WTC11 (cell line): ENCODE data around the gene MCCC1. TPM values are rescaled to one million over a fixed set of nuclear protein-coding genes. Genes with fewer than 3 reads are reported as not detected.

Source experiments
- ATAC-seq: fragments of 200-7000 bp; cut with Tn5 transposase; 2 replicates; pipeline ENCODE4 v1.10.0; 2021; ENCODE audit warnings: mild to moderate bottlenecking, moderate library complexity
- CTCF ChIA-PET: fragments of 300-600 bp; sonication (Branson Sonifier 250); formaldehyde crosslinking; loops from one replicate; lab custom pipeline; 2021; ENCODE audit warnings: antibody characterized with exemption; lab: Charles Lee
- POLR2A ChIA-PET: fragments of 350-600 bp; sonication (Branson Sonifier 250); formaldehyde crosslinking; loops from one replicate; lab custom pipeline; 2021; ENCODE audit warnings: antibody characterized with exemption; lab: Charles Lee
- DNase-seq: peaks from one replicate; pipeline ENCODE4 v3.0.0; 2021; ENCODE audit warnings: low spot score
- H3K27ac Mint-ChIP-seq: 2 replicates; pipeline ENCODE4 v1.8.0; 2021; ENCODE audit warnings: mixed read lengths
- H3K27me3 Mint-ChIP-seq: 2 replicates; pipeline ENCODE4 v1.8.0; 2021; ENCODE audit warnings: low read depth, mild to moderate bottlenecking, moderate library complexity, mixed read lengths
- H3K36me3 Mint-ChIP-seq: 2 replicates; pipeline ENCODE4 v1.8.0; 2021; ENCODE audit warnings: mixed read lengths
- H3K4me1 Mint-ChIP-seq: 2 replicates; pipeline ENCODE4 v1.8.0; 2022; ENCODE audit warnings: mixed read lengths
- H3K4me3 Mint-ChIP-seq: 2 replicates; pipeline ENCODE4 v1.8.0; 2021; ENCODE audit warnings: mild to moderate bottlenecking, moderate library complexity, mixed read lengths
- H3K9me3 Mint-ChIP-seq: 2 replicates; pipeline ENCODE4 v1.8.0; 2021; ENCODE audit warnings: mixed read lengths
- CREM ChIP-seq: sonication (generic); formaldehyde crosslinking; IDR thresholded peaks from 2 replicates; pipeline ENCODE4 v1.8.1; 2022; ENCODE audit warnings: mild to moderate bottlenecking, missing genetic modification reagents, moderate library complexity
- ETV6 ChIP-seq: sonication (generic); formaldehyde crosslinking; IDR thresholded peaks from 2 replicates; pipeline ENCODE4 v1.8.1; 2022; ENCODE audit warnings: mild to moderate bottlenecking, missing genetic modification reagents
- FOXK1 ChIP-seq: sonication (generic); formaldehyde crosslinking; IDR thresholded peaks from 2 replicates; pipeline ENCODE4 v1.8.0; 2022; ENCODE audit warnings: mild to moderate bottlenecking, moderate library complexity, missing genetic modification reagents
- GTF2I ChIP-seq: fragments of 250-450 bp; sonication (Bioruptor Pico); conservative IDR thresholded peaks from 2 replicates; pipeline ENCODE4 v1.4.0; 2021; ENCODE audit warnings: mild to moderate bottlenecking
- JUN ChIP-seq: sonication (generic); formaldehyde crosslinking; IDR thresholded peaks from 2 replicates; pipeline ENCODE4 v1.8.0; 2023; ENCODE audit warnings: mild to moderate bottlenecking, missing genetic modification reagents
- MXD4 ChIP-seq: fragments of 250-450 bp; sonication (Bioruptor Pico); IDR thresholded peaks from 2 replicates; pipeline ENCODE4 v1.8.0; 2021; ENCODE audit warnings: mild to moderate bottlenecking, moderate library complexity, borderline replicate concordance
- PRRX2 ChIP-seq: fragments of 250-450 bp; sonication (Bioruptor Pico); IDR thresholded peaks from 2 replicates; pipeline ENCODE4 v1.8.0; 2021; ENCODE audit warnings: mild to moderate bottlenecking
- RORB ChIP-seq: fragments of 250-450 bp; sonication (Bioruptor Pico); IDR thresholded peaks from 2 replicates; pipeline ENCODE4 v1.9.0; 2021; ENCODE audit warnings: mild to moderate bottlenecking
- TEAD1 ChIP-seq: sonication (generic); formaldehyde crosslinking; IDR thresholded peaks from 2 replicates; pipeline ENCODE4 v1.8.0; 2022; ENCODE audit warnings: mild to moderate bottlenecking, missing genetic modification reagents
- TP53 ChIP-seq: sonication (generic); formaldehyde crosslinking; IDR thresholded peaks from 2 replicates; pipeline ENCODE4 v1.8.1; 2023; ENCODE audit warnings: mild to moderate bottlenecking, missing genetic modification reagents
- USF1 ChIP-seq: sonication (generic); formaldehyde crosslinking; IDR thresholded peaks from 2 replicates; pipeline ENCODE4 v1.8.0; 2022; ENCODE audit warnings: mild to moderate bottlenecking, missing genetic modification reagents
- ZNF232 ChIP-seq: sonication (generic); formaldehyde crosslinking; IDR thresholded peaks from 2 replicates; pipeline ENCODE4 v1.8.0; 2022; ENCODE audit warnings: mild to moderate bottlenecking, missing genetic modification reagents
- ZNF317 ChIP-seq: sonication (generic); formaldehyde crosslinking; IDR thresholded peaks from 2 replicates; pipeline ENCODE4 v1.8.1; 2023; ENCODE audit warnings: low read depth, mild to moderate bottlenecking, moderate library complexity, missing genetic modification reagents, borderline replicate concordance
- ZNF396 ChIP-seq: fragments of 250-450 bp; sonication (Bioruptor Pico); IDR thresholded peaks from 2 replicates; pipeline ENCODE4 v1.8.0; 2021; ENCODE audit warnings: mild to moderate bottlenecking, moderate library complexity, borderline replicate concordance
- ZNF416 ChIP-seq: fragments of 250-450 bp; sonication (Bioruptor Pico); IDR thresholded peaks from 2 replicates; pipeline ENCODE4 v1.9.0; 2021; ENCODE audit warnings: mild to moderate bottlenecking, inconsistent platforms
- total RNA-seq: library from RNA; stranded (reverse); gene quantifications from 3 replicates; pipeline ENCODE4 v1.2.3, GENCODE V29; 2021
- TF ChIP-seq, protein P1 (sequence below): sonication (generic); formaldehyde crosslinking; IDR thresholded peaks from 2 replicates; pipeline ENCODE4 v1.8.1; 2023; ENCODE audit warnings: mild to moderate bottlenecking, missing genetic modification reagents, moderate library complexity
- TF ChIP-seq, protein P2 (sequence below): fragments of 250-450 bp; sonication (Bioruptor Pico); IDR thresholded peaks from 2 replicates; pipeline ENCODE4 v2.1.2; 2022; ENCODE audit warnings: mild to moderate bottlenecking, moderate library complexity
- TF ChIP-seq, protein P3 (sequence below): sonication (generic); formaldehyde crosslinking; IDR thresholded peaks from 2 replicates; pipeline ENCODE4 v1.8.0; 2022; ENCODE audit warnings: mild to moderate bottlenecking, missing genetic modification reagents
- TF ChIP-seq, protein P4 (sequence below): fragments of 250-450 bp; sonication (Bioruptor Pico); IDR thresholded peaks from 2 replicates; pipeline ENCODE4 v1.9.0; 2021; ENCODE audit warnings: moderate library complexity, mild to moderate bottlenecking, inconsistent platforms, borderline replicate concordance
- TF ChIP-seq, protein P5 (sequence below): sonication (generic); formaldehyde crosslinking; IDR thresholded peaks from 2 replicates; pipeline ENCODE4 v1.8.1; 2022; ENCODE audit warnings: low read depth, missing genetic modification reagents, borderline replicate concordance
- TF ChIP-seq, protein P6 (sequence below): sonication (generic); formaldehyde crosslinking; IDR thresholded peaks from 2 replicates; pipeline ENCODE4 v1.8.1; 2023; ENCODE audit warnings: mild to moderate bottlenecking, missing genetic modification reagents

Gene MCCC1
- total RNA-seq, 1 experiment from 2014 or later = 19.5 TPM

DNA sequence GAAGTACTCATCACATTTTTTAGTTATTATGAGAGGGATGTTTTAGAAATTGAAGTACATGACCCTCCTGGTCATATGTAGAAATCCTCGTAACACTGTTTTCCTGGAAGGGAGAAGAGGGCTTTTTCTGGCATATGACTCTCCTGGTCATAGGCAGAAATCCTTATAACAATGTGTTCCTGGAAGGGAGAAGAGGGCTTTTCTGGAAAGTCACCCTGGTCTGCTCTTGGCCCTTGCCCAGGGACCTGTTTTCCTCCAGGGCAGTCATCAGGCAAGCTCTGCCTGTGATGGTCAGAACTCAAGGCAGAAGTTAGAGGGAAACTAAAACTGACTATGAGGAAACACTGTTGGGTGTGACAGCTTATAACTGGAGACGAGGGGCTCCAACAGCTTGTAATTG lies 35.5 kb upstream of the MCCC1 start:
- ATAC-seq = no peak
- H3K4me3 Mint-ChIP-seq = no peak overlapping the region
- no peak overlapping the region for H3K27ac Mint-ChIP-seq
- no peak for DNase-seq
- H3K4me1 Mint-ChIP-seq = peaks cover 12% of the 10 kb centered on the region
- H3K9me3 Mint-ChIP-seq = peaks cover 4% of the 10 kb centered on the region
- 0 out of 2 replicates have a peak, but pooled peaks cover 3% of the 10 kb centered on the region for H3K36me3 Mint-ChIP-seq
- CTCF ChIA-PET = interaction anchor here (1.4 kb wide), 1 partner anchor 12 kb away, joined by 3 read pairs; no protein-coding TSS in a partner anchor
- TF ChIP-seq ETV6 (CRISPR knock-in tag) (no peak), TEAD1 (CRISPR knock-in tag) (no peak), USF1 (no peak)
- TF ChIP-seq, protein P1, sequence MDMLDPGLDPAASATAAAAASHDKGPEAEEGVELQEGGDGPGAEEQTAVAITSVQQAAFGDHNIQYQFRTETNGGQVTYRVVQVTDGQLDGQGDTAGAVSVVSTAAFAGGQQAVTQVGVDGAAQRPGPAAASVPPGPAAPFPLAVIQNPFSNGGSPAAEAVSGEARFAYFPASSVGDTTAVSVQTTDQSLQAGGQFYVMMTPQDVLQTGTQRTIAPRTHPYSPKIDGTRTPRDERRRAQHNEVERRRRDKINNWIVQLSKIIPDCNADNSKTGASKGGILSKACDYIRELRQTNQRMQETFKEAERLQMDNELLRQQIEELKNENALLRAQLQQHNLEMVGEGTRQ (CRISPR knock-in tag) = no peak
- TF ChIP-seq, all 79 proteins: peak for 0
- POLR2A ChIA-PET = no interaction called here
- no peaks in the 10 kb centered on the region for H3K27me3 Mint-ChIP-seq

DNA sequence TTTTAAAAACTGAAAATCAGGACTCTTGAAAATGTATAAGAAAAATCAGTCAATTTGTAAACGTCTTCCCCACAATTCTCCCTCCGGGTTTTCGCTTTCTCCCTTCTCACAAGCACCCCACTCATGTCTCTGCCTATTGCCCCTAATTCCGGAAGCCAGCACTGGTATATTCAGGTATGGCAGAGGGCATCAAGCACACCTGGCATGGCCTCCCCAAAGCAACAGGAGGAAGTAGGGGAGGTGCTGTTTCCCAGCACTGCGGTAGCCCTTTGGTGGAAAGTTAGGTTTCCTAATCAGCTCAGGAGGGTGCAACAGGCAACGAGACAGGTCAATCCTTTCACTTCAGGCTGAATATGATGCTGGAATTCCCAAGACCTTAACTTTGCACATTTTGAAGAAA lies 33.1 kb upstream of the MCCC1 start:
- no peak overlapping the region for H3K4me3 Mint-ChIP-seq
- H3K9me3 Mint-ChIP-seq = peaks cover 23% of the 10 kb centered on the region
- H3K27ac Mint-ChIP-seq = no peak overlapping the region
- ATAC-seq = no peak
- TF ChIP-seq, protein P1 (CRISPR knock-in tag) = no peak
- TF ChIP-seq FOXK1 (CRISPR knock-in tag) (no peak), RORB (CRISPR knock-in tag) (no peak), GTF2I (CRISPR knock-in tag) (no peak), MXD4 (no peak), ZNF416 (no peak), ETV6 (CRISPR knock-in tag) (no peak), ZNF396 (CRISPR knock-in tag) (no peak)
- H3K36me3 Mint-ChIP-seq = peaks cover 19% of the 10 kb centered on the region
- POLR2A ChIA-PET = no interaction called here
- H3K4me1 Mint-ChIP-seq = peaks cover 12% of the 10 kb centered on the region
- DNase-seq = no peak
- peaks cover 3% of the 10 kb centered on the region; the same call in 1 of the 2 replicates for H3K27me3 Mint-ChIP-seq
- CTCF ChIA-PET = interaction anchor here (1.2 kb wide), 1 partner anchor 9 kb away, joined by 3 read pairs; no protein-coding TSS in a partner anchor

GRCh38 chr3:183131735-183132134 lies 32.4 kb upstream of the MCCC1 start:
- Mint-ChIP-seq H3K36me3 (peaks cover 19% of the 10 kb centered on the region), H3K4me1 (peaks cover 12% of the 10 kb centered on the region), H3K9me3 (peaks cover 23% of the 10 kb centered on the region), H3K27me3 (peaks cover 3% of the 10 kb centered on the region; the same call in 1 of the 2 replicates), H3K4me3 (no peak overlapping the region), H3K27ac (no peak overlapping the region)
- no peak for ATAC-seq
- ChIA-PET CTCF (interaction anchor here (1.2 kb wide), 1 partner anchor 10 kb away, joined by 3 read pairs; no protein-coding TSS in a partner anchor), POLR2A (no interaction called here)
- TF ChIP-seq TEAD1 (CRISPR knock-in tag) (no peak), ZNF396 (CRISPR knock-in tag) (no peak), ZNF232 (CRISPR knock-in tag) (no peak), CREM (no peak), JUN (CRISPR knock-in tag) (no peak), PRRX2 (no peak), ZNF317 (CRISPR knock-in tag) (no peak), TP53 (CRISPR knock-in tag) (no peak)
- TF ChIP-seq, protein P1 (CRISPR knock-in tag) = no peak
- TF ChIP-seq, protein P2, sequence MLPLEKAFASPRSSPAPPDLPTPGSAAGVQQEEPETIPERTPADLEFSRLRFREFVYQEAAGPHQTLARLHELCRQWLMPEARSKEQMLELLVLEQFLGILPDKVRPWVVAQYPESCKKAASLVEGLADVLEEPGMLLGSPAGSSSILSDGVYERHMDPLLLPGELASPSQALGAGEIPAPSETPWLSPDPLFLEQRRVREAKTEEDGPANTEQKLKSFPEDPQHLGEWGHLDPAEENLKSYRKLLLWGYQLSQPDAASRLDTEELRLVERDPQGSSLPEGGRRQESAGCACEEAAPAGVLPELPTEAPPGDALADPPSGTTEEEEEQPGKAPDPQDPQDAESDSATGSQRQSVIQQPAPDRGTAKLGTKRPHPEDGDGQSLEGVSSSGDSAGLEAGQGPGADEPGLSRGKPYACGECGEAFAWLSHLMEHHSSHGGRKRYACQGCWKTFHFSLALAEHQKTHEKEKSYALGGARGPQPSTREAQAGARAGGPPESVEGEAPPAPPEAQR = no peak
- TF ChIP-seq, protein P3, sequence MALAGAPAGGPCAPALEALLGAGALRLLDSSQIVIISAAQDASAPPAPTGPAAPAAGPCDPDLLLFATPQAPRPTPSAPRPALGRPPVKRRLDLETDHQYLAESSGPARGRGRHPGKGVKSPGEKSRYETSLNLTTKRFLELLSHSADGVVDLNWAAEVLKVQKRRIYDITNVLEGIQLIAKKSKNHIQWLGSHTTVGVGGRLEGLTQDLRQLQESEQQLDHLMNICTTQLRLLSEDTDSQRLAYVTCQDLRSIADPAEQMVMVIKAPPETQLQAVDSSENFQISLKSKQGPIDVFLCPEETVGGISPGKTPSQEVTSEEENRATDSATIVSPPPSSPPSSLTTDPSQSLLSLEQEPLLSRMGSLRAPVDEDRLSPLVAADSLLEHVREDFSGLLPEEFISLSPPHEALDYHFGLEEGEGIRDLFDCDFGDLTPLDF (CRISPR knock-in tag) = no peak
- TF ChIP-seq, protein P4, sequence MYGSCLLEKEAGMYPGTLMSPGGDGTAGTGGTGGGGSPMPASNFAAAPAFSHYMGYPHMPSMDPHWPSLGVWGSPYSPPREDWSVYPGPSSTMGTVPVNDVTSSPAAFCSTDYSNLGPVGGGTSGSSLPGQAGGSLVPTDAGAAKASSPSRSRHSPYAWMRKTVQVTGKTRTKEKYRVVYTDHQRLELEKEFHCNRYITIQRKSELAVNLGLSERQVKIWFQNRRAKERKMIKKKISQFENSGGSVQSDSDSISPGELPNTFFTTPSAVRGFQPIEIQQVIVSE = no peak
- TF ChIP-seq, protein P5, sequence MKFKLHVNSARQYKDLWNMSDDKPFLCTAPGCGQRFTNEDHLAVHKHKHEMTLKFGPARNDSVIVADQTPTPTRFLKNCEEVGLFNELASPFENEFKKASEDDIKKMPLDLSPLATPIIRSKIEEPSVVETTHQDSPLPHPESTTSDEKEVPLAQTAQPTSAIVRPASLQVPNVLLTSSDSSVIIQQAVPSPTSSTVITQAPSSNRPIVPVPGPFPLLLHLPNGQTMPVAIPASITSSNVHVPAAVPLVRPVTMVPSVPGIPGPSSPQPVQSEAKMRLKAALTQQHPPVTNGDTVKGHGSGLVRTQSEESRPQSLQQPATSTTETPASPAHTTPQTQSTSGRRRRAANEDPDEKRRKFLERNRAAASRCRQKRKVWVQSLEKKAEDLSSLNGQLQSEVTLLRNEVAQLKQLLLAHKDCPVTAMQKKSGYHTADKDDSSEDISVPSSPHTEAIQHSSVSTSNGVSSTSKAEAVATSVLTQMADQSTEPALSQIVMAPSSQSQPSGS = no peak
- TF ChIP-seq, protein P6, sequence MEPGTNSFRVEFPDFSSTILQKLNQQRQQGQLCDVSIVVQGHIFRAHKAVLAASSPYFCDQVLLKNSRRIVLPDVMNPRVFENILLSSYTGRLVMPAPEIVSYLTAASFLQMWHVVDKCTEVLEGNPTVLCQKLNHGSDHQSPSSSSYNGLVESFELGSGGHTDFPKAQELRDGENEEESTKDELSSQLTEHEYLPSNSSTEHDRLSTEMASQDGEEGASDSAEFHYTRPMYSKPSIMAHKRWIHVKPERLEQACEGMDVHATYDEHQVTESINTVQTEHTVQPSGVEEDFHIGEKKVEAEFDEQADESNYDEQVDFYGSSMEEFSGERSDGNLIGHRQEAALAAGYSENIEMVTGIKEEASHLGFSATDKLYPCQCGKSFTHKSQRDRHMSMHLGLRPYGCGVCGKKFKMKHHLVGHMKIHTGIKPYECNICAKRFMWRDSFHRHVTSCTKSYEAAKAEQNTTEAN (CRISPR knock-in tag) = no peak
- DNase-seq = no peak
